ENCODE measurements around the gene PHB1.
"Not testable (repeated sequence)": the region's sequence is repeated elsewhere in the genome, so short reads cannot be mapped to it uniquely, and the experiment has no call there.

PHB1 gene

GRCh38 chr17:49441578-49441977, 26.9 kb upstream of the PHB1 start:
- no peak for DNase-seq (ENCODE audit: low read depth, low spot score)

GRCh38 chr17:49440581-49440980, 25.9 kb upstream of the PHB1 start:
- no peak overlapping the region for H3K4me3 ChIP-seq (ENCODE audit: low read length)
- no peak for DNase-seq (ENCODE audit: low read depth, low spot score)

More at GRCh38 chr17:49441578-49441977, 26.9 kb upstream of the PHB1 start:
- no peak overlapping the region for H3K4me3 ChIP-seq (ENCODE audit: low read length)

- no peak for DNase-seq (ENCODE audit: low read depth, low spot score)
- H3K4me3 ChIP-seq (ENCODE audit: low read length) = no peak overlapping the region
Observed at GRCh38 chr17:49439673-49440571, 25.2 kb upstream of the PHB1 start.

- DNase-seq (ENCODE audit: low read depth, low spot score) = no peak
- H3K4me3 ChIP-seq (ENCODE audit: low read length) = no peak overlapping the region
Observed at GRCh38 chr17:49439305-49439672, 24.6 kb upstream of the PHB1 start.

GRCh38 chr17:49438436-49439278, 24.0 kb upstream of the PHB1 start:
- DNase-seq (ENCODE audit: low read depth, low spot score) = no peak
- H3K4me3 ChIP-seq (ENCODE audit: low read length) = no peak overlapping the region

GRCh38 chr17:49437696-49438435, 23.2 kb upstream of the PHB1 start:
- no peak overlapping the region for H3K4me3 ChIP-seq (ENCODE audit: low read length)
- no peak for DNase-seq (ENCODE audit: low read depth, low spot score)

GRCh38 chr17:49436174-49436573, 21.5 kb upstream of the PHB1 start:
- no peak for DNase-seq (ENCODE audit: low read depth, low spot score)
- H3K4me3 ChIP-seq (ENCODE audit: low read length) = no peak overlapping the region

GRCh38 chr17:49435671-49436029, 21.0 kb upstream of the PHB1 start:
- H3K4me3 ChIP-seq (ENCODE audit: low read length) = no peak overlapping the region
- no peak for DNase-seq (ENCODE audit: low read depth, low spot score)

- peak; percentile 28 for DNase-seq (ENCODE audit: low read depth, low spot score)
- H3K4me3 ChIP-seq (ENCODE audit: low read length) = no peak overlapping the region
Observed at GRCh38 chr17:49434821-49435670, 20.4 kb upstream of the PHB1 start.

GRCh38 chr17:49433000-49433694, 18.5 kb upstream of the PHB1 start:
- no peak for DNase-seq (ENCODE audit: low read depth, low spot score)

GRCh38 chr17:49431743-49432142, 17.1 kb upstream of the PHB1 start:
- no peak overlapping the region for H3K4me3 ChIP-seq (ENCODE audit: low read length)

More at GRCh38 chr17:49433000-49433694, 18.5 kb upstream of the PHB1 start:
- no peak overlapping the region for H3K4me3 ChIP-seq (ENCODE audit: low read length)

GRCh38 chr17:49425004-49425286, 10.3 kb upstream of the PHB1 start:
- DNase-seq (ENCODE audit: low read depth, low spot score) = no peak
- H3K4me3 ChIP-seq (ENCODE audit: low read length) = no peak overlapping the region

More at GRCh38 chr17:49431743-49432142, 17.1 kb upstream of the PHB1 start:
- no peak for DNase-seq (ENCODE audit: low read depth, low spot score)

GRCh38 chr17:49424276-49425003, 9.8 kb upstream of the PHB1 start:
- not testable (repeated sequence) for H3K4me3 ChIP-seq (ENCODE audit: low read length); DNase-seq (ENCODE audit: low read depth, low spot score)

- no peak overlapping the region for H3K4me3 ChIP-seq (ENCODE audit: low read length)
- no peak for DNase-seq (ENCODE audit: low read depth, low spot score)
Observed at GRCh38 chr17:49422714-49423113, 8.0 kb upstream of the PHB1 start.

- H3K4me3 ChIP-seq (ENCODE audit: low read length); DNase-seq (ENCODE audit: low read depth, low spot score): not testable (repeated sequence)
Observed at GRCh38 chr17:49419761-49420160, 5.1 kb upstream of the PHB1 start.

- not testable (repeated sequence) for H3K4me3 ChIP-seq (ENCODE audit: low read length); DNase-seq (ENCODE audit: low read depth, low spot score)
Observed at GRCh38 chr17:49418754-49419740, 4.4 kb upstream of the PHB1 start.

GRCh38 chr17:49414271-49414621, 436 bp downstream of the PHB1 start:
- peak overlapping the region; percentile 99 for H3K4me3 ChIP-seq (ENCODE audit: low read length)
- DNase-seq (ENCODE audit: low read depth, low spot score) = no peak

Measured in Jurkat, Clone E6-1 (cell line).